GM12874 (cell line): ENCODE measurements around the gene CALCB.

Experiments used
- CTCF ChIP-seq: IDR thresholded peaks from 2 replicates; pipeline ENCODE4 v1.5.1; 2011; ENCODE audit warnings: low read depth, mild to moderate bottlenecking, control low read depth, low read length, moderate library complexity; ENCODE audit not compliant: insufficient read depth

CALCB gene

GRCh38 chr11:15045209-15045608 is 28.2 kb upstream of the CALCB start:
- TF ChIP-seq CTCF = no peak

GRCh38 chr11:15045891-15046290 is 27.5 kb upstream of the CALCB start:
- no peak for TF ChIP-seq CTCF

GRCh38 chr11:15048616-15049015 is 24.8 kb upstream of the CALCB start:
- TF ChIP-seq CTCF = no peak

GRCh38 chr11:15053191-15053685 is 20.2 kb upstream of the CALCB start:
- no peak for TF ChIP-seq CTCF

- TF ChIP-seq CTCF = no peak
These were observed 17.6 kb upstream of the CALCB start for GRCh38 chr11:15055620-15056356.

GRCh38 chr11:15057329-15057728 is 16.1 kb upstream of the CALCB start:
- no peak for TF ChIP-seq CTCF

GRCh38 chr11:15059132-15059915 is 14.1 kb upstream of the CALCB start:
- TF ChIP-seq CTCF = no peak
